ENCODE results near the gene KAT2B. TPM values are rescaled to one million over a fixed set of nuclear protein-coding genes. Genes with fewer than 3 reads are reported as not detected.

The KAT2B gene
- polyA plus RNA-seq, 1 of the 3 experiments (the other 2 are of a cell fraction), result 2.1 TPM

GRCh38 chr3:20105513-20106280 lies 65.5 kb downstream of the KAT2B start (continued):
- no peak for TF ChIP-seq GABPA (IDR thresholded peaks at IDR 0.05; ENCODE audit: low read depth)
- no peak for TF ChIP-seq TEAD4 (IDR thresholded peaks at IDR 0.05; ENCODE audit: borderline replicate concordance, insufficient read depth)
- TF ChIP-seq NRF1 (IDR thresholded peaks at IDR 0.05; ENCODE audit: low read depth, low read length), result no peak

- Histone ChIP-seq H3K79me2 (ENCODE audit: insufficient read depth) (no peaks in the 10 kb centered on the region), H3K9ac (no peak overlapping the region), H3F3A (replicated peaks; ENCODE audit: insufficient read depth) (no peaks in the 10 kb centered on the region), H3K4me3 (ENCODE audit: low read depth in 2 of 2, low read length in 1 of 2) (no peak overlapping the region), H3K36me3 (replicated peaks in 1 of 2; ENCODE audit: control insufficient read depth in 1 of 2, insufficient read depth in 2 of 2, low read length in 1 of 2) (no peaks in the 10 kb centered on the region), H3K27ac (ENCODE audit: low read depth in 2 of 2, low read length in 1 of 2) (no peak overlapping the region), H3K9me2 (no peaks in the 10 kb centered on the region), H3K4me2 (no peak overlapping the region), H3K4me1 (ENCODE audit: control insufficient read depth in 1 of 2, insufficient read depth in 2 of 2, low read depth in 1 of 2, low read length in 1 of 2) (no peaks in the 10 kb centered on the region), H2AFZ (ENCODE audit: low read depth) (no peak overlapping the region), H3K27me3 (ENCODE audit: insufficient read depth) (no peaks in the 10 kb centered on the region), H3K9me3 (no peaks in the 10 kb centered on the region), H4K20me1 (ENCODE audit: insufficient read depth) (no peaks in the 10 kb centered on the region)
- WGBS (ENCODE audit: low lambda C conversion rate), result 89% methylated on average over 5 of the region's 5 CpGs
- DNase-seq, result no peak
- TF ChIP-seq SIN3A (IDR thresholded peaks at IDR 0.05; ENCODE audit: borderline replicate concordance, low read depth, low read length), result no peak
- TF ChIP-seq JUND (IDR thresholded peaks at IDR 0.05), result no peak
- no peak for TF ChIP-seq NFIC (IDR thresholded peaks at IDR 0.05; ENCODE audit: borderline replicate concordance)
- CTCF ChIA-PET, result no interaction called here
- POLR2A ChIA-PET, result no interaction called here
These were observed 67.5 kb downstream of the KAT2B start for GRCh38 chr3:20107722-20108121.

GRCh38 chr3:20108869-20109268 lies 68.6 kb downstream of the KAT2B start:
- H3K27ac ChIP-seq (ENCODE audit: low read depth in 2 of 2, low read length in 1 of 2), result no peak overlapping the region
- H3K4me2 ChIP-seq, result no peak overlapping the region
- no peaks in the 10 kb centered on the region for H3K4me1 ChIP-seq (ENCODE audit: control insufficient read depth in 1 of 2, insufficient read depth in 2 of 2, low read depth in 1 of 2, low read length in 1 of 2)
- no peak overlapping the region for H3K4me3 ChIP-seq (ENCODE audit: low read depth in 2 of 2, low read length in 1 of 2)
- no peaks in the 10 kb centered on the region for H3K27me3 ChIP-seq (ENCODE audit: insufficient read depth)
- H2AFZ ChIP-seq (ENCODE audit: low read depth), result no peak overlapping the region
- ChIA-PET POLR2A (no interaction called here), CTCF (no interaction called here)
- H3F3A ChIP-seq (replicated peaks; ENCODE audit: insufficient read depth), result no peaks in the 10 kb centered on the region
- 71% methylated on average over 2 of the region's 2 CpGs for WGBS (ENCODE audit: low lambda C conversion rate)
- no peaks in the 10 kb centered on the region for H3K9me3 ChIP-seq
- H3K79me2 ChIP-seq (ENCODE audit: insufficient read depth), result no peaks in the 10 kb centered on the region
- no peaks in the 10 kb centered on the region for H4K20me1 ChIP-seq (ENCODE audit: insufficient read depth)
- no peak for TF ChIP-seq TCF12 (IDR thresholded peaks at IDR 0.05)
- TF ChIP-seq USF2 (IDR thresholded peaks at IDR 0.05; ENCODE audit: borderline replicate concordance, low read depth, low read length), result no peak
- TF ChIP-seq JUND (IDR thresholded peaks at IDR 0.05), result no peak
- no peak for TF ChIP-seq TEAD4 (IDR thresholded peaks at IDR 0.05; ENCODE audit: borderline replicate concordance, insufficient read depth)
- TF ChIP-seq FOXJ3 (CRISPR knock-in tag; IDR thresholded peaks at IDR 0.05), result no peak
- TF ChIP-seq TAF1 (IDR thresholded peaks at IDR 0.05; ENCODE audit: borderline replicate concordance, low read depth, low read length), result no peak
- no peak for DNase-seq
- H3K36me3 ChIP-seq (replicated peaks in 1 of 2; ENCODE audit: control insufficient read depth in 1 of 2, insufficient read depth in 2 of 2, low read length in 1 of 2), result no peaks in the 10 kb centered on the region
- H3K9ac ChIP-seq, result no peak overlapping the region
- no peaks in the 10 kb centered on the region for H3K9me2 ChIP-seq

Measured in SK-N-SH (cell line).